SJCRH30 (cell line): ENCODE results near the gene ZNF407. TPM values are rescaled to one million over a fixed set of nuclear protein-coding genes. Genes with fewer than 3 reads are reported as not detected.
"Not testable (repeated sequence)": the region's sequence is repeated elsewhere in the genome, so short reads cannot be mapped to it uniquely, and the experiment has no call there.

Experiments
- DNase-seq, 2 experiments: peaks; one replicate each; pipeline ENCODE4 v3.0.0-alpha.2; 2015 to 2020
- H3K27ac ChIP-seq: fragments of 250-450 bp; sonication (Bioruptor Pico); 2 replicates; pipeline ENCODE4 v1.5.1; 2020; ENCODE audit warnings: mild to moderate bottlenecking, moderate library complexity
- H3K27me3 ChIP-seq: fragments of 250-450 bp; sonication (Bioruptor Pico); 2 replicates; pipeline ENCODE4 v1.5.1; 2020; ENCODE audit warnings: mild to moderate bottlenecking, moderate library complexity
- H3K36me3 ChIP-seq: fragments of 250-450 bp; sonication (Bioruptor Pico); 2 replicates; pipeline ENCODE4 v1.5.1; 2020; ENCODE audit warnings: mild to moderate bottlenecking, moderate library complexity
- H3K4me1 ChIP-seq: fragments of 250-450 bp; sonication (Bioruptor Pico); 2 replicates; pipeline ENCODE4 v1.5.1; 2020; ENCODE audit warnings: mild to moderate bottlenecking, moderate library complexity
- H3K4me3 ChIP-seq: fragments of 250-450 bp; sonication (Bioruptor Pico); 2 replicates; pipeline ENCODE4 v1.5.1; 2020; ENCODE audit warnings: mild to moderate bottlenecking, moderate library complexity
- H3K9me3 ChIP-seq: fragments of 250-450 bp; sonication (Bioruptor Pico); replicated peaks from 2 replicates; pipeline ENCODE4 v1.5.1; 2020; ENCODE audit warnings: mild to moderate bottlenecking, moderate library complexity
- total RNA-seq: library from RNA; depleted of rRNA; stranded (reverse); fragments of >200 nt; shearing (Covaris generic); gene quantifications from 2 replicates; pipeline ENCODE4 v1.2.3, GENCODE V29; 2014

Gene ZNF407
- total RNA-seq, 1 experiment from 2014 or later: 9.5 TPM

DNA sequence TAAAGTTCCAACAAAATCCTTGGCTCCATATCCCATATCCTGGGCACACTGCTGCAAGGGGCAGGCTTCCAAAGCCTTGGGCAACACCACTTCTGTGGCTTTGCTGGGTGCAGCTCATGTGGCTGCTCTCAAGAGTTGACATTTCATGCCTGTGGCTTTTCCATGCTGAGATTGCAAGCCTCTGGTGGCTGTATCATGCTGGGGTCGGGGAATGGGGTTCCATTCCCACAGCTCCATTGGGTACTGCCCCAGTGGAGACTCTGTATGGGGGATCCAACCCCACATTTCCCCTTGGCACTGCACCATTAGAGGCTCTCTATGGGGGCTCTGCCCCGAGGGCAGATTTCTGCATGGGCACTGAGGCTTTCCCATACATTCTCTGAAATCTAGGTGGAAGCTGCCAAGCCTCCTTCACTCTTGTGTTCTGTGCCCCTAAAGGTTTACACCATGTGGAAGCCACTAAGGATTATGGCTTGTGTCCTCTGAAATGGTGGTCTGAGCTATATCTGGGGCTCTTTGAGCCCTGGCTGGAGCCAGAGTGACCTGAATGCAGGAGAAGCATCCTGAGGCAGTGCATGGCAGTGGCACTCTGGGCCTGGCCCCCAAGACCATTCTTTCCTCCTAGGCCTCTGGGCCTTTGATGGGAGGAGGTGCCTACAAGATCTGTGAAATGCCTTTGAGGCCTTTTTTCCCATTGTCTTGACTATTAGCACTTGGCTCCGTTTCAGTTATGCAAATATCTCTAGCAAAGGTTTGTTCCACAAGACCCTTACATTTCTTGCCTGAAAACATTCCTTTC is 503.4 kb downstream of the ZNF407 start:
- DNase-seq: no peak

DNA sequence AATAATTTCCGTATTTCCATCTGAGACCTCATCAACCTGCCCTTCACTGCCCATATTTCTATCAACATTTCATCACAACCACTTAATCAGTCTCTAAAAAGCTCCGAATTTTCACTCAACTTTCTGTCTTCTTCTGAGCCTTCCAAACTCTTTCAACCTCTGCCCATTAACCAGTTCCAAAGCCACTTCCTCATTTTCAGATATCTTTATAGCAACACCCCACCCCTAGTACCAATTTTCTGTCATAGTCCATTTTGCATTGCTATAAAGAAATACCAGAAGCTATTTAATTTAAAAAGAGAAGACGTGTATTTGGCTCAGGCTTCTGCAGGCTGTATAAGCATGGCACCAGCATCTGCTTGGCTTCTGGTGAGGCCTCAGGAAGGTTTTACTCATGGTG is 504.2 kb downstream of the ZNF407 start:
- Histone ChIP-seq H3K27ac (no peak overlapping the region), H3K4me1 (no peaks in the 10 kb centered on the region), H3K36me3 (no peaks in the 10 kb centered on the region), H3K9me3 (no peaks in the 10 kb centered on the region), H3K4me3 (no peak overlapping the region), H3K27me3 (no peaks in the 10 kb centered on the region)
- no peak for DNase-seq

More for the DNA sequence above, 503.4 kb downstream of the ZNF407 start:
- Histone ChIP-seq H3K4me1 (no peaks in the 10 kb centered on the region), H3K27ac (no peak overlapping the region), H3K36me3 (no peaks in the 10 kb centered on the region), H3K27me3 (no peaks in the 10 kb centered on the region), H3K9me3 (no peaks in the 10 kb centered on the region), H3K4me3 (no peak overlapping the region)

GRCh38 chr18:75104029-75104428 is 506.4 kb downstream of the ZNF407 start:
- H3K9me3 ChIP-seq, H3K4me1 ChIP-seq, DNase-seq, H3K27ac ChIP-seq, H3K36me3 ChIP-seq, H3K4me3 ChIP-seq, H3K27me3 ChIP-seq: not testable (repeated sequence)

GRCh38 chr18:75104483-75104882 is 506.8 kb downstream of the ZNF407 start:
- H3K27ac ChIP-seq: no peak overlapping the region
- no peaks in the 10 kb centered on the region for H3K27me3 ChIP-seq
- H3K4me1 ChIP-seq: no peaks in the 10 kb centered on the region
- no peak for DNase-seq
- no peak overlapping the region for H3K4me3 ChIP-seq
- no peaks in the 10 kb centered on the region for H3K36me3 ChIP-seq
- no peaks in the 10 kb centered on the region for H3K9me3 ChIP-seq

DNA sequence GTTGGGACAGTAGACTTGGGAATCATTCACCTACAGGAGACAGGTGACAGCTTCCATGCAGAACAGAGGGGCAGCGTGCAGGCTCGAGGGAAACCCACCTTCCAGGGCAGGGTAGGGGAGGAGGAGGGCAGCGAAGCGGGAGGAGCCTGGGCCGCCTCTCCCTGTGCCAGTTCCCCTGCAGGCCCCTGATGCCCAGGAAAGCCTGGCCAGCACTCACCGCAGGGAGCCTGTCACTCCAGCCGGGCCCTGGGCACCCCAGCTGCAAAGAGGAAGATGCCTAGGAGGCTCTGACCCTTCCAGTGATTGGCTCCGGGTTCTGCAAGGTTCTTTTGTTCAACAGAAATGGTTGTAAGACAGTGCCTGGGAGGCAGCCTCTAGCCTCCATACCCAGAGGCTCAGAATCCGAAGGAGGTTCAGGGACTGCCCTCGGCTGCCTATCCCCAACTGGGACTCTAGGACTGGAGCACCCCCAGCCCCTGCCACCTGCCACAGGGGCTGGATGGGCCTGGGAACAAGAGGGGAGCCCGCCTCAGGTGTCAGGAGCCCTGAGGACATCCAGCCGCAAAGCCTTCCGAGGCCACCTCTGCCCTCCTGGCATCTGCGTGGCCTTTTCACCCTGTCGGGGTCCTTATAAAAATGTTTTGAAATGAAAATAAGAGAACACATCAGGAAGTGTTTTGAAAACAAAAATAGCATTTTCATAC is 508.0 kb downstream of the ZNF407 start:
- no peaks in the 10 kb centered on the region for H3K4me1 ChIP-seq
- no peak for DNase-seq
- H3K9me3 ChIP-seq: no peaks in the 10 kb centered on the region

DNA sequence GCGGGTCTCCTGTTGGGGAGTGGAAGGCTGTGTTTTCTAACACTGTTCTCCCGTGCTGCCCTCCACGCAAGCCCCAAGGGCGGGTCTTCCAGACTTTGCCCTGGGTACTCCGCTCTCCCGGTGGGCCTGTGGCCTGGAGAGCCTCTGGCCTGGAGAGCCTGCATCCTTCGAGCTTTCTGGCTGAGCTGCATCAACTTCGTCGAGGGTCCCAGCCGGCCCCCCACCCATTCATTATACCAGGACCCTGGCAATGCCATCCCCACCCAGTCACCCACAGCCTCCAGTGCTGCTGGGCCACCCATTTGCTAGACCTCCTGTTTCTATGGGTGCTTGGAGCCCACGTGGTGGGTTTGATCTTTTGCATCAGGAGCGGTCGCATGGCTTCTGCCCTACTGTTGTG is 509.1 kb downstream of the ZNF407 start:
- Histone ChIP-seq H3K9me3 (no peaks in the 10 kb centered on the region), H3K36me3 (no peaks in the 10 kb centered on the region), H3K27me3 (no peaks in the 10 kb centered on the region), H3K4me1 (no peaks in the 10 kb centered on the region), H3K27ac (no peak overlapping the region), H3K4me3 (no peak overlapping the region)
- no peak for DNase-seq

More for the DNA sequence above, 508.0 kb downstream of the ZNF407 start:
- Histone ChIP-seq H3K27me3 (no peaks in the 10 kb centered on the region), H3K27ac (no peak overlapping the region), H3K36me3 (no peaks in the 10 kb centered on the region), H3K4me3 (no peak overlapping the region)

GRCh38 chr18:75107196-75107930 is 509.7 kb downstream of the ZNF407 start:
- H3K27ac ChIP-seq: no peak overlapping the region
- no peaks in the 10 kb centered on the region for H3K4me1 ChIP-seq
- no peaks in the 10 kb centered on the region for H3K27me3 ChIP-seq
- no peak for DNase-seq
- no peaks in the 10 kb centered on the region for H3K36me3 ChIP-seq
- no peak overlapping the region for H3K4me3 ChIP-seq
- no peaks in the 10 kb centered on the region for H3K9me3 ChIP-seq

GRCh38 chr18:75107931-75108276 is 510.2 kb downstream of the ZNF407 start:
- DNase-seq: no peak
- Histone ChIP-seq H3K4me3 (no peak overlapping the region), H3K9me3 (no peaks in the 10 kb centered on the region), H3K36me3 (no peaks in the 10 kb centered on the region), H3K4me1 (no peaks in the 10 kb centered on the region), H3K27me3 (no peaks in the 10 kb centered on the region), H3K27ac (no peak overlapping the region)

- DNase-seq: no peak
- Histone ChIP-seq H3K27me3 (no peaks in the 10 kb centered on the region), H3K4me3 (no peak overlapping the region), H3K9me3 (no peaks in the 10 kb centered on the region), H3K4me1 (no peaks in the 10 kb centered on the region), H3K36me3 (no peaks in the 10 kb centered on the region), H3K27ac (no peak overlapping the region)
These were observed 511.1 kb downstream of the ZNF407 start for GRCh38 chr18:75108579-75109318.

DNA sequence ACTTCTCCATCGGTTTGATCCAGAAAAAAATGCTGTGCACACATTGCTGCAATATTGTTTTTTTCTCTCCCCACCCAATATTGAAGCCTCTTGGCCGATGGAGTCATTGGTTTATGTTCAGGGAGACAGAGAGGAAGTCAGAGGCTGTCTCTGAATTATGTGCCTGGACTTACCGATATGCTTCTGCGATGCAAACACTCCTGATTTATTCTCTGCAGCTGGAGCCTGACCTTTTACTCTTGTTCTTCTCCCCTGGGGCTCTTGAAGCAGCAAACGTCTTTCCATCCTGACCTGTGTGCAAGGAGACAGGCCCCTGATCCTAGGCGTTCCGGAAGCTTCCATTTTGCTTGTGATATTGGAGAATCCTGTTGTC is 511.6 kb downstream of the ZNF407 start:
- Histone ChIP-seq H3K4me3 (no peak overlapping the region), H3K27me3 (no peaks in the 10 kb centered on the region), H3K36me3 (no peaks in the 10 kb centered on the region), H3K27ac (no peak overlapping the region), H3K9me3 (no peaks in the 10 kb centered on the region), H3K4me1 (no peaks in the 10 kb centered on the region)
- DNase-seq: no peak

GRCh38 chr18:75109819-75110218 is 512.1 kb downstream of the ZNF407 start:
- no peaks in the 10 kb centered on the region for H3K9me3 ChIP-seq
- H3K4me3 ChIP-seq: no peak overlapping the region
- DNase-seq: no peak
- no peaks in the 10 kb centered on the region for H3K27me3 ChIP-seq
- H3K27ac ChIP-seq: no peak overlapping the region
- no peaks in the 10 kb centered on the region for H3K36me3 ChIP-seq
- H3K4me1 ChIP-seq: no peaks in the 10 kb centered on the region

DNA sequence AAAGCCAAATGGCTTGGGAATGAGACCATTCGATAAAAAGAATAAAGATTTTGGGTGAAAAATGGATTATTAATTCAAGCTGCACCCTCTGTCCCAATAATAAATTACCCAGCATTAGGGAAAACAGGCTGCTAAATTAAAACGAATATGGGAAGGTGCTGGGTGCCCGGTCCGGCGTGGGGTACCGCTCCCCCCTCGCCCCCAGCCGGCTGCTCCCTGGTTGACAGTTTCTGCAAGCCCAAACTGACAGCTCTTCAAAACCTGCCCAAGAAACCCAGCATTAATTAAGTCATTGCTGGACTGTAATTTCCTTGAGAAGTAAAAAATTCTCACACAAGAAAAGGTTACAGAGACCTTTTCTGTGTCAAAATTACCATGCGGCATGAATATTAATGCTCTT is 512.6 kb downstream of the ZNF407 start:
- Histone ChIP-seq H3K4me3 (no peak overlapping the region), H3K4me1 (no peaks in the 10 kb centered on the region), H3K36me3 (no peaks in the 10 kb centered on the region), H3K27ac (no peak overlapping the region), H3K9me3 (no peaks in the 10 kb centered on the region), H3K27me3 (no peaks in the 10 kb centered on the region)
- no peak for DNase-seq

DNA sequence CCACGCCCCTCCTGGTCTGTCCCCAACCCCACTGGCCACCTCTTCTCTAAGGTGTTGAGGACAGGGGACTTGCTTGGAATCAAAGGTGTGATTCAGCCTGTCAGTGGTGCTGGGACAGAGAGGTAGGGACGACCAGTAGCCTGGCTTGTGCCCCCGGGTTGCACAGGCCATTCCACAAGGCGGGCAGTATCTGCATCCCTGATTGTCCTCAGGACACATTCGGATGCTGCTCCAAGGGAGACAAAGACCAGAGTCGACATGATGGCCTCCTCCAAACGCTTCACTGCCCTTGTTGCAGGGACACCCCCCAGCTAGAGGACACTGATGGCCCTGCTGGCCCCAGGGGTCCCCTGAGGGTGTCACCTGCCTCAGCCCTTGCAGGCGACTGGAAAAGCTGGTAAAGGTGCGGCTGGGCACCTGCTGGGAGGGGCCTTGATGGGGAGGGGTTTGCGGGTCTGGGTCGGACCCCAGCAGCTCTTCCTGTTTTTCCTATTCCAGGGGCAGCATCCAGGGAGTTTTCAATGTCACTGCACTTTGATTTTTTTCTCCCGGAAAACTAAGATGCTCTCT is 513.3 kb downstream of the ZNF407 start:
- H3K4me1 ChIP-seq: no peaks in the 10 kb centered on the region
- H3K27me3 ChIP-seq: no peaks in the 10 kb centered on the region
- no peaks in the 10 kb centered on the region for H3K36me3 ChIP-seq
- H3K9me3 ChIP-seq: no peaks in the 10 kb centered on the region
- H3K27ac ChIP-seq: no peak overlapping the region
- no peak overlapping the region for H3K4me3 ChIP-seq
- DNase-seq: no peak

DNA sequence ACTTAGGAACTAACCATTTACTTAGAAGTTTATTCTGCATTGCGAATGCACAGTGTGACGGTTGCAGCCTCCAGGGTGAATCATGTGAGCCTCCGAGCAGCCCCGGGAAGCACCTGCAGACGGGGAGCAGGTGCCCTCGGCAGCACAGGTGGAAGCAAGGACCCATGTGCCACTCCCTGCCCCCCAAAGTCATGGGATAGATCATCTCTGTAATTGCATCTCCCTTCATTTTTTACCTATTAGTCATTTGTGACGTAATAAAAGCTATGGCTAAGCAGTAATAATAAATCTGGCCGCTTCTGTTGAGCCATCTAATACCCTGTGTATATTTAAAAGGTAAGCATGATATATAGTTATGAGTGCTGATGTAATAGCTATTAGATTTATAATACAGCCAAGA is 514.1 kb downstream of the ZNF407 start:
- Histone ChIP-seq H3K9me3 (no peaks in the 10 kb centered on the region), H3K4me3 (no peak overlapping the region), H3K4me1 (no peaks in the 10 kb centered on the region), H3K27ac (no peak overlapping the region), H3K36me3 (no peaks in the 10 kb centered on the region), H3K27me3 (no peaks in the 10 kb centered on the region)
- no peak for DNase-seq
